22Rv1 (cell line): ENCODE measurements around the gene ATP1A1.

Experiments used
- ZFX ChIP-seq: fragments of 450-650 bp; IDR thresholded peaks from 2 replicates; pipeline ENCODE4 v1.6.1; 2017; ENCODE audit warnings: antibody characterized with exemption, borderline replicate concordance
- TF ChIP-seq, protein P1 (sequence below): fragments of 450-650 bp; IDR thresholded peaks from 2 replicates; pipeline ENCODE4 v1.5.1; 2017; ENCODE audit warnings: mild to moderate bottlenecking

DNA sequence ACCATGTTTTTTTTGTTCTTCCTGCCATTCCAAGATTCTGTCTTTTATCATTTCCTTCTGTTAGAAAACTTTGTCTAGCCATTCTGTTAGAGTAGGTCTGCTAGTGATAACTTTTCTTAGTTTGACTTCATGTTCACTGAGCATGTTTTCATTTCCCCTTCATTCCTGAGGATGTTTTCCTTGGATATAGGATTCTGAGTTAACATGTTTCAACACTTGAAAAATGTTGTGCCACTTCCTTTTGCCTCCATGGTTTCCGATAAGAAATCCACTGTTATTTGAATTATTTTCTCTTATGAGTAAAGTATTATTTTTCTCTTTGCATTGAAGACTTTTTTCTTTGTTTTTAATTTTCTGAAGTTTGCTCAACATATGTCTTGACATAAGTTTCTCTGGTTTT is 66.7 kb downstream of the ATP1A1 start:
- TF ChIP-seq, protein P1, sequence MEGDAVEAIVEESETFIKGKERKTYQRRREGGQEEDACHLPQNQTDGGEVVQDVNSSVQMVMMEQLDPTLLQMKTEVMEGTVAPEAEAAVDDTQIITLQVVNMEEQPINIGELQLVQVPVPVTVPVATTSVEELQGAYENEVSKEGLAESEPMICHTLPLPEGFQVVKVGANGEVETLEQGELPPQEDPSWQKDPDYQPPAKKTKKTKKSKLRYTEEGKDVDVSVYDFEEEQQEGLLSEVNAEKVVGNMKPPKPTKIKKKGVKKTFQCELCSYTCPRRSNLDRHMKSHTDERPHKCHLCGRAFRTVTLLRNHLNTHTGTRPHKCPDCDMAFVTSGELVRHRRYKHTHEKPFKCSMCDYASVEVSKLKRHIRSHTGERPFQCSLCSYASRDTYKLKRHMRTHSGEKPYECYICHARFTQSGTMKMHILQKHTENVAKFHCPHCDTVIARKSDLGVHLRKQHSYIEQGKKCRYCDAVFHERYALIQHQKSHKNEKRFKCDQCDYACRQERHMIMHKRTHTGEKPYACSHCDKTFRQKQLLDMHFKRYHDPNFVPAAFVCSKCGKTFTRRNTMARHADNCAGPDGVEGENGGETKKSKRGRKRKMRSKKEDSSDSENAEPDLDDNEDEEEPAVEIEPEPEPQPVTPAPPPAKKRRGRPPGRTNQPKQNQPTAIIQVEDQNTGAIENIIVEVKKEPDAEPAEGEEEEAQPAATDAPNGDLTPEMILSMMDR = no peak
- no peak for TF ChIP-seq ZFX
